SKM-1 (cell line): ENCODE data around the gene HNRNPA0.

Experiments used
- DNase-seq: peaks from one replicate; lab custom pipeline; 2025; ENCODE audit not compliant: unreplicated experiment; lab: John Stamatoyannopoulos, UW

The HNRNPA0 gene

DNA sequence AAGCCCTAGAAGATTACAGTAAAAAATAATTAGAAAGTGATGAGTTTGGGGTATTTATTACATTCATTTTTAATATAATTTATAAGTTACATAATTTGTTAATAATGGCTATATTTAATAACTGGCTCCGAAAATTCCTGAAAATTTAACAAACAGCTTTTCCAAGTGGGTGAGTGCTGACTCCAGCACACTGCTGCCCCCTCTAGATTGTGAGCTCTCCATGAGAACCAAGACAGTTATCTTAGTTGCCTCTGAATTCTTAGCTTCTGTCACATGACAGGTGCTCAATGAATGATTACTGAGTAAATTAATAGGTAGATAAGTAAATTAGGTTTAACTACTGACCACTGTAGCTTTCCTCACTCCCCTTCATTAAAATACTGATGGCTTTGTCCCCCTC lies 26.1 kb downstream of the HNRNPA0 start:
- no peak for DNase-seq

DNA sequence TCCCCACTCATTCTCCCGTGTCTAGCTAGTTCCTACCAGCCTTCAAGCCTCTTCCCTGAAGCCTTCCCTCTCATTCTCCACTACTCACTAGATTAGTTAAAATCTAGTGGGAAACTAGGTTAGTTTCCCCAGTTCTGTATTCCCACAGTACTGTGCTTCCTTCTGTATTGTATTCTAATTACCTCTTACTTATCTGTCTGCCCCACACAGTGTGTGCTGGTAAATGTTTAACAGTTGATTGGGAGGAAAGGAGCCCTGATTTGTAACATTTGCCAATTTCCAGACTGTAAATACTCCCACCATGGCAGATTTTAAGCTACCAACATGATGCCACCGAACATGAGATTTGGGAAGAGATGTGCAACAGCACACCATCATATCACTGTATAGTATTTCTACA lies 26.5 kb downstream of the HNRNPA0 start:
- no peak for DNase-seq

DNA sequence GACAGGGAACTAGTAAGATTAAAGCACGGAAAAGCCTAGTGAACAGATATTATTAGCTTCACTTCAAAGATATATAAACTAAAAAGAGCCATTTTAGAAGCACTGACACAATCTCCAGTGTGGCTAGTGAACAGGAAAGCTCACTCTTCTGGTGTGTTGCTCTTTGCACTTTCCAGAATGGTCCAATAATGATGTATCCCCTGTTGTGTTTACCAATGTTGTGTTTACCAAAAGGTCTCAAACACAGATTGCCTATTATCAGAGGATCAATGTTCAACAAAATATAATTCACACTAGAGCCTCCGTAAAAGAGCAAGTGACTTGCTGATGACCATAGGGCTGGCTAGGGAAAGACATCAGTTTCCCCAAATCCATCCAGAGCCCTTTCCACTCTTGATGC lies 29.9 kb downstream of the HNRNPA0 start:
- DNase-seq: no peak

DNA sequence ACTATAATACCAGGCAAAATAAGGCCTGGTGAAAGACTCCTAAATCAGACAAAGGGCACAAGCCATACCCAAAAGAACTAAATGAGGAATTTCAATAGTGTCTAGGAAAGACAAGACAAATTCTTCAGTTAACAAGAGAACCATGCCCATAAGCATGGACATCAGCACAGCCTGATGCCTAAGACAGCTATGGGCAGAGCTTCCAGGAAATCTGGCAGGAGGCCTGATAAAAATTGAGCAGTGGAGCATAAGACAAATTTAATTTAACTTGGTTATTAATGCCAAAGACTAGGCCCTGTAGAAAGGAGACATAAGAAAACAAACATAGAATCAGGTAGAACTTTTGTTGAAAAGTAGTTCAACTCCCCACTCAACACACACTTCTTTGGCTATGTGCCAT lies 35.6 kb downstream of the HNRNPA0 start:
- no peak for DNase-seq

DNA sequence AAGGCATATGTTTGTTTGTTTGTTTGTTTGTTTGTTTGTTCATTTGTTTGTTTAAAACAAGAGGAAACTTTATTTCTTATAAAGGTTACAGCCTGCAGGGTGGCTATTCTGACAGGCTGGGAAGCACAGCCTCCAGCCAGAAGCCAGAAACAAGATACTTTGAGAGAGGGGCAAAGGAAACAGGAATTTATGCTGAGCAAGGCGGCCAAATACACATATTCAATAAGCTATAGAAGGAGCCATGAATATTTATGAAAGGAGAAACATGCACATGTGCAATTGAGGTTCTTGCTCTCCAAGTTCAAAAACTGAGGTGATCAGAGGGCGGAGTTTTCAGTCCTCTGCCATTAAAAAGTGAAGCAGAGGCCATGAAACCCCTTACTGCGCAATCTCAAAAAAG lies 37.8 kb downstream of the HNRNPA0 start:
- DNase-seq: no peak

DNA sequence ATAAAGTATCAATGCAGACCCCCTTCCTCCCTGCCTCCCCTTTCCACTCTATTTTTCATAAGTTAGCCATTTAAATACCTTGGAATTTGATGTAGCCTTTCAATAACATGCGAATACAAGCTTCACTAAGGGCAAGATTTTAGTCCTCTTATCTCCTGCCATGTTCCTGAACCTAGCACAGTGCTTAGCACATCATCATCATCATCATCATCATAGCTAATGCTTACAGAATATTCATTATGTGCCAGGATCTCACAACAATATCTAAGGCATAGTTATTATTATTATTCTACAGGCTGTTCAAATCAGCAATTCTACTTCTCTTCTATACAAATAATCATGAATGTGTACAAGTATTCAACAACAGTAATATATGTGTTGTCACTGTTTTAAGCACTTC lies 38.7 kb downstream of the HNRNPA0 start:
- DNase-seq: no peak

DNA sequence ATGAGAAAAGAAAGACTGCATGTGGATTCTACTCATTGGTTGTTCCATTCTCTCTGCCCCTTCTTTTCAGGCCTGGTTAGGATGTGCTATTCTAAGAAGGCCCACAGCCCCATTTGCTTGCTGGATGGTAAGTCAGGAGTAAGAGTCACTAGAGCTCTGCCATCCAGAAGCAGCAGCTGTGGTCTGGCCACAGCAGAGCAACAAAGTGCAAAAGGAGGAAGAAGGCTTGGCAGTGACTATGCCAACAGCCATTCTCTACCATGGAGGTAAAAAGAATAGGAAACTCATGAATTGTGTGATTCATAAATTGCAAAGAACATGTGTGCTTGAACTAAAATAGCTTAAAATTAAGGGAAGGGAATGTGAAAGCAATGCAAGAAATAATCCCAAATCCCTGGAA lies 39.2 kb downstream of the HNRNPA0 start:
- DNase-seq: no peak

DNA sequence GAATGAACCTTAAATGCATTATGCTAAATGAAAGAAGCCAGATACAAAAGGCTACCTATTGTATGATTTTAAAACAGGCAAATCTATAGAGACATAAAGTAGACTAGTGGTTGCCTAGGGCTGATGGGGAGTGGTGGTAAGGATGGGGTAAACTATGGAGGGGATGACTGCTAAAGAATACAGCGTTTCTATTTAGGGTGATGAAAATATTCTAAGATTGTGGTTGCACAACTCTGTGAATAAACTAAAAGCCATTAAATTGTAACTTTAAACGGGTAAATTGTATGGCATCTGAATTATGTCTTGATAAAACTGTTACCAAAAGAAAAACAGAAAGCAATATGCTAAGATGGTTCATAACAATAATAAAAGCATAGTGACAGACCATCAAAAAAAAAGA lies 39.7 kb downstream of the HNRNPA0 start:
- DNase-seq: no peak

DNA sequence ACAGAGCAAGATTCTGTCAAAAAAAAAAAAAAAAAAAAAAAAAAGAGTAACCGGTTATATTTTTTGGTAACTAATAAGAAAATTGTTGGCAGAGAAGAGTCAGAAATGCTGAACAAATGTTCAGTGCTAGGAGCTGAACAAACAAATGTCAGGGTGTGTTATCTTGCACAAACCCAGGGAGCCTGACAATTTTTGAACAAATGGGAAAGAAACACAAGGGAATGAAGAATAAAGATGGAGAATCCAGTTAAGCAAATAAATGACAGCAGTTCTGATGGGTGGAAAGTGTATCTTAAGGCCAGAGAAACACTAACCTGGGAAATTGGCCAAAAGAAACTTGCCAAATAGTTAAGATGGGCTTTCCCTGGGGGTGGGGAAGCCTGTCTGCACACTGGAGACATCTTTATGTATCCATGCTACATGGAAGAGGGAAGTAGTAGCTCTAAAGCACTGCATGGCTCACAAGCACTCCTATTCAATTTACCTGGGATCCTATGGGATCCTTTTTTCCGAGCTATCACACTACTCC lies 42.0 kb downstream of the HNRNPA0 start:
- no peak for DNase-seq

DNA sequence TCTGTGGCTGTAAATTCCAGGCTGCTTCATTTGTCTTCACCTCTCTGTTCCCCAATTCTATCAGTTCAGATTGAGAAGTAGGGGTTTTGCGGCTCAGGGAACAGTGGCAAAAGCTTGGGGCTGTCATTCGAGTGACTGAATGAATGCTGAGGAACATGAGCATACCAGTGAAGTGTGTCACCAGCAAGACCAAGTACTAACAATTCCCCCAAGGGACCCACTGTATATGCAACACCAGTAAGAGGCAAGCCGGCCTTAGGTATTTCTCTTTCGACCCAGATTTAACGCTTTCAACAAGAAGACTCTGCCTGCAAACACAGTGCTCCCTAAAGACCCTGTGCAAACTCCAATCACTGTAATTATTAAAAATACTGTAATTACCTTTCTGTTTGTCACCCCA lies 44.1 kb downstream of the HNRNPA0 start:
- no peak for DNase-seq

DNA sequence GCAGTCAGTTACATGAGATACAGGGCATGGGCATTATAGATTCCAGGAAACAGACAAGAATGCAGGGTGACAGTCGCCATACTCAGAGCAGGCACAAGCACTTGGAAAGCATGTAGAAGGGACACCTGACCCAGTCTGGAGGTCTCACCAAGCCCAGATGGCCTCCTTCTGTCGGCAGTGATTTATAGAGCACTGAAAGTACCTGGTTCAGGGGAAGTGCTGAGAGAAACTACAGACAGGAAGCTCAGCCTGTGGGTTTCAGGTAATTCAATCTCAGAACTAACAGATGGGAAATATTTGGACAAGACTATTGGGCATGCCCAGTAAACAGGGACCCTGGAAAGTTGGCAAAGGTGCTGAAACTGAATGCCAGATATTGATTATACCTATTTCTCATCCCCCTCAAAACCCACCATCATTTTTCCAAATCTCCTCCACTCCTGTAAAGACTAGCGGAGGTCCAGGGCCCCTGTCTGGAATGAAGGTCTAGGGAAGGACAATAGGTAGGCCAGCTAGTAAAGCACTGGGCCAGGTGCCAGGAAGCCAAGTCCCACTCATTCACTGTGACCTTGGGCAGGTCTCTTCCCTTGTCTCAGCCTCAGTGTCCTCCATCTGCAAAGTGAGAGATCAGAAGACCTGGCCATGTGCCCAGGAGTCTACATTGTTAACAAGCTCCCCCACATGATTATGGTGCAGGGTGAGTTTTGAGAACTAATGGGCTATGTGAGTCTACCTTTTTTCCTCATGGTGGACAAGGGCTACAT lies 45.2 kb downstream of the HNRNPA0 start:
- no peak for DNase-seq

DNA sequence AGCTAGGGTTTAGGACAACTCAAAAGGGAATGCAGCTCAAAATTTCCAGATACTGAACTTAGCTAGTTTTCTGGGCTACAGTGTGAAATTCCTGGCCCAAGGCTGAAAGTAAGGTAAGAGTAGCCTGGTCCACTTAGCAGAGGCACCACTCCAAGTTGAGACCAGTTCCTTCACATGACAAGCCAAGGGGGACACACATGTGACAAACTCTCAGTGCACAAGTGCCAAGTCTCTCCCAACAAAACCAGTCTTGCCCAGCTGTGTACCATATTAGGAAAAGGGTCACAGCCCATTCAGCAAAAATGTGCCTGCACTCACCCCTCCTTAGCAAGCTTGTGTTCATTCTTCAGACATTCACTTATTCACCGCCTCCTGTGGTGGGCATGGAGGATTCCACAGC lies 46.1 kb downstream of the HNRNPA0 start:
- DNase-seq: no peak

DNA sequence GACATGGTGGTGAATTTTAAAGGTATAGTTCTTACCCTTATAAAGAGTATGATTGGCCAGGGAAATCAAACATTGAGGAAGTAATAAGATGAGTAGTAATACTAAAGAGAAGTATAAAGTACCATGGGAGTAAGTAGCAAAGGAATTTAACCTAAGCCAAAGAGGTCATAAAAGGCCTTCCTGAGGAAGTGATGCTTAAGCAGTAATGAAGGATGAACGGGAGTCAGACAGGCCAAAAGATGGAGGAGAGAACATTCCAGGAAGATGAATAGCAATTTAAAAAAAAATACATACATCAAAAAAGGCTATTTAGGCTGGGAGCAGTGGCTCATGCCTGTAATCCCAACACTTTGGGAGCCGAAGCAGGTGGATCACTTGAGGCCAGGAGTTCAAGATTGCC lies 47.3 kb downstream of the HNRNPA0 start:
- DNase-seq: no peak

DNA sequence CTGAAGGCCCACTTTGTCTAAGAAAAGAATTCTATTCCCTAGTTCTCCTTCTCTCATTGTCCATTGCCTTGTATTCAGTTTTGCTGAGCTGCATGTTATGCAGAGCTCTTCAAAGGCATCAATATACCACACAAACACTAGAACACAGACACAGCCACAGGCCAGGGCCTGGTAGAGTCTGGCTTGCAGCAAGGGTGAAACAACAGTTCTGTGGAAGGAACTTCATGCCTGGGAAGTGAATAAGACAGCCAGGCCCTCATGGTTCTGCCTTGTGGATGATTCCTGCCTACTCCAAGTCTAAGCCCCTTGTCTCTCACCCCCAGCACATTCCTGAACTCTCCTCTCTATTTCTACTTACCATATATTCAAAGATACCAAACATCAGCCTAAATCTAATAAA lies 49.1 kb downstream of the HNRNPA0 start:
- DNase-seq: no peak

DNA sequence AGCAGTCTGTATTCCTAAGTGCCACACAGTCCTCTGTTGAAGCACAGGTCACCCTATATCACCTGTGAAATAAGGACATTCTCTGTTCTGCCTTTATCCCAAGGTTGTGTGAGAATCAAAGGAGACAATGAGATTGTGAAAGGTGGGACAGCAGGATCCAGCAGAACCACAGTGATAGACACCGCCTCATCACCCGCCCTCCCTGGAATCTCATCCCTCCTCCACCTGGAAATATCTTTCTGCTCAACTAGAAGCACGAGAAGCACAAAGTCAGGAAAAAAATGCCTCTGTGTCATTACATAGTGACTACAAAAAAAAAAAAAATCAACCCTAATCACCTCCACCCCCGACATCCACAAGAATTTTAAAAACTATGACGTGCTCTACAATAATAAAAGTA lies 50.6 kb downstream of the HNRNPA0 start:
- no peak for DNase-seq

DNA sequence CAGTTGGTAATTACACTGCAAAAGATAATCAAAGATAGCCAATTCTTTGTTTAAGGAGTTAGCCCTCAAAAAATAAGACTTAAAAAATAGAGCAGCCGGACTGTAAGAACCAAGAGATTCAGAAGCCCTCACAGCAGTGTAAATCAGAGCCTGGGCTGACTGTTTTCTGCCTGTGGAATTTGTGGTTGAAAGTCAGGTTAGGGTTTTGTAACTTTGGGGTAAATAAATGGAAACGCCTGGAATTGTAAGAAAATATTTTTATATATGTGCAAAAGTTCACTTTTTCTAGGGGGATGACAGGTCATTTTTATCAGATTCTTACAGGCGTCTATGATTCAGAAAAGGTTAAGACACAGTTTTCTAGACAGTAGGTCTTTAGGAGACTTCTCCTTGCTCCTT lies 53.9 kb downstream of the HNRNPA0 start:
- no peak for DNase-seq

DNA sequence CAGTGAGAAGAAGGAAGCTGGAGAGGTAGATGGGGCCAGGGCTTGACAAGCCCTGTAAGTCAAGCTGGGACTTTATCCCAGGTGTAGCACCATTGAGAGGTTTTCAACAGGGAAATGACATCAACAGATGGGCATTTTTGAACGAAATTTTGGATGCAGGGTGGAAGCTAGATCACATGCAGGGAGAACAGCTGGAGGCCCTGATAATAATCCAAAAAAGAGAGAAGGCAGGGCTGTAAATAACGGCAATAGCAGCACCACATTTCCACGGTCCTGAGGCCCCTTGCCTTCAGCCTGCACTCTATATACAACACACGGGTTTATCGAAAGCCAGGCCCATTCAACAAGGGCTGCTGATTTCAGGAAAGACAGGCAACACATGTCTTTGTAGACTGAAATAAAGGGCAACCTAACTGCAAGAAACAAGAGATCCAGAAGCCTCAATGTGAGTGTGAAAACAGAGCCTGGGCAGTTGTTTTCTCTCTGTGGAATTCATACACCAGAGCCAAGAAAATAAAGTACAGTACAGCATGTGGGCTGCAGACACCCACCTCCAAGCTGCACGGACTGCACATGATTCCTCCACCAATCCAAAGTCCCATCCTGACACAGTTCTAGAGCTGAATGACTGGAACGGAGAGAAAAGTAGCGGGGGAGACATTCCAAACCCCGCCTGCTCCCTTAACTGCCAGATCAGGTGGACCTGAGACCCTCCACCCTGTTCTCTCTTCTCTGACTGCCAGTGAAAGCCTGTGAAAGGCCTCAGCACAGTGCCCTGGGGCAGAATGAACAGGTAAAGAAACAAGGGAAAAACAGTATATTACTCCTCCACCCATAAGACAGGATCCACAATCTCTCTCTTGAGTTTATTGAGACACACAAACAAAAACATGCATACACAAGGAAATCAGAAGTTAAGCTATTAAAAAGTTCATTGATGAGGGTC lies 54.6 kb downstream of the HNRNPA0 start:
- DNase-seq: no peak

DNA sequence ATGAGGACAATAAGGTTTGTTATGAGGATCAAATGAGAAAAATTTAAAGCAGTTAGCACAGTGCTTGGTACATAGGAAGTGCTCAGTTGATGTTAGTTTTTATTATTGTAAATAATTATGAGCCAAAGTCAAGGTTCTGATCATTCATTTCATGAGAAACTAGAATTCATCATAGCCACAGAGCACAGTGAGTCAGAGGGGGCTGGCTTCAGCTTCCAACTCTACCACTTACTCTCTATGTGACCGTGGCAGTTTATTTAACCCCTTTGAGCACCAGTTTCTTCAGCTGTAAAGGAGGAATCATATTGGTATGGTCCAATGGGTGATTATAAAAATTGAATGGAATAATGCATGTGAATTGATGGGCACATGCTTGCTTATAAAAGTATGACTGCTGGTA lies 57.7 kb downstream of the HNRNPA0 start:
- no peak for DNase-seq

DNA sequence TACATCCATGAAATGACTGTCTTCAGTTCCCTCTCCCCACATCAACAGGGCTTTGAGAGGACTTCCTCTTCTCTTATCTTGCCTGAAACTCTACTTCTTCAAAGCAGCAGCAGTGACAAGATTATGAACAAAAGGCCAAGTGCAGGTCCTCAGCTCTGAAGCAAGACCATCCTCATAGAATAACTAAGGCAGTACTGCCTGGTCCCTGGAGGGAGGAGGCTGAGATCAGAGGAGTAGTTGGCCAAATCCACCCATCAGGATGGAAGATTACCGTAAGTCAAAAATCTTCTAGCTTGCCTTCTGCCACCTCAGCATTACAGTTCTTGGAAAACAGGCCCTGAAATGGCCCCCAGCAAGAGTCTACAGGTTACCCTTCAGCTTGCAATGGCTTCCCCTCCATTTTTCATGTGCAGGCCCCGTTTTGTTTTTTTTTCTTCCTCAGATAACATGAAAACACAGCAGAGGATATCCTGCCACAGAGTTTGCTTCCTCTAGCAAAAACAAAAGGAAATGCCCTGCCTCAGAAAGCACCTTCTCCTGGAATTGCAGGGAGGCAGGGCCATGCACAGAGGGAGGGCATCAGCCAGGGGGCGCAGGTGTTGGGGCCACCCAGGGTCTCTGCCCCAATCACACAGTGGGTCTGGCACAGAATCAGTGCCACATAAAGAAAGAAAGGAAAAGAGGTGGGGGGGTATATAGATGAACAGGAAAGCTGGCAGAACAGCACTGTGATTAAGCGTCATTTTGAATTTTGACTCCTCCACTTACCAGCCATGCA lies 58.3 kb downstream of the HNRNPA0 start:
- DNase-seq: peak; percentile 78
